Lower leg skin (tissue), 3 donors: ENCODE data around the gene GRB10.

Experiments used
- POLR2A ChIP-seq, 2 donors: fragments of 450-650 bp; IDR thresholded peaks; one replicate each; pipeline ENCODE4 v1.6.1; 2016 to 2017; ENCODE audit warnings: antibody characterized with exemption in 2 of 2, mild to moderate bottlenecking in 1 of 2, moderate library complexity in 1 of 2
- TF ChIP-seq, protein P1 (sequence below), 3 donors: fragments of 450-650 bp; IDR thresholded peaks; one replicate each; pipeline ENCODE4 v1.5.1; 2016; ENCODE audit warnings: antibody characterized with exemption in 3 of 3, mild to moderate bottlenecking in 3 of 3, moderate library complexity in 2 of 3

- no peak for TF ChIP-seq POLR2A (IDR thresholded peaks at IDR 0.05)
- TF ChIP-seq, protein P1, sequence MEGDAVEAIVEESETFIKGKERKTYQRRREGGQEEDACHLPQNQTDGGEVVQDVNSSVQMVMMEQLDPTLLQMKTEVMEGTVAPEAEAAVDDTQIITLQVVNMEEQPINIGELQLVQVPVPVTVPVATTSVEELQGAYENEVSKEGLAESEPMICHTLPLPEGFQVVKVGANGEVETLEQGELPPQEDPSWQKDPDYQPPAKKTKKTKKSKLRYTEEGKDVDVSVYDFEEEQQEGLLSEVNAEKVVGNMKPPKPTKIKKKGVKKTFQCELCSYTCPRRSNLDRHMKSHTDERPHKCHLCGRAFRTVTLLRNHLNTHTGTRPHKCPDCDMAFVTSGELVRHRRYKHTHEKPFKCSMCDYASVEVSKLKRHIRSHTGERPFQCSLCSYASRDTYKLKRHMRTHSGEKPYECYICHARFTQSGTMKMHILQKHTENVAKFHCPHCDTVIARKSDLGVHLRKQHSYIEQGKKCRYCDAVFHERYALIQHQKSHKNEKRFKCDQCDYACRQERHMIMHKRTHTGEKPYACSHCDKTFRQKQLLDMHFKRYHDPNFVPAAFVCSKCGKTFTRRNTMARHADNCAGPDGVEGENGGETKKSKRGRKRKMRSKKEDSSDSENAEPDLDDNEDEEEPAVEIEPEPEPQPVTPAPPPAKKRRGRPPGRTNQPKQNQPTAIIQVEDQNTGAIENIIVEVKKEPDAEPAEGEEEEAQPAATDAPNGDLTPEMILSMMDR (IDR thresholded peaks at IDR 0.05) = no peak
Measured at GRCh38 chr7:50678586-50678985, 104.1 kb downstream of the GRB10 start.
